GM23338 (cell line): Measurements from ENCODE around the gene UBE2H. TPM values are rescaled to one million over a fixed set of nuclear protein-coding genes. Genes with fewer than 3 reads are reported as not detected.

Experiments used
- ATAC-seq: fragments of 200-7000 bp; cut with Tn5 transposase; 3 replicates; pipeline ENCODE4 v1.9.1; 2020
- DNase-seq: peaks from one replicate; pipeline ENCODE4 v3.0.0-alpha.2; 2015; ENCODE audit warnings: low spot score
- H2AFZ ChIP-seq: fragments of 200-600 bp; sonication (generic); 2 replicates; pipeline ENCODE4 v1.8.0; 2016; ENCODE audit warnings: antibody characterized with exemption, mild to moderate bottlenecking, moderate library complexity
- H3F3A ChIP-seq: fragments of 200-600 bp; sonication (generic); replicated peaks from 2 replicates; pipeline ENCODE4 v1.8.0; 2017; ENCODE audit warnings: antibody characterized with exemption, mixed run types, low read depth
- H3K27ac ChIP-seq: fragments of 200-600 bp; sonication (generic); 2 replicates; pipeline ENCODE4 v1.6.1; 2016; ENCODE audit warnings: low read depth
- H3K27me3 ChIP-seq: fragments of 200-600 bp; sonication (generic); 2 replicates; pipeline ENCODE4 v1.8.0; 2016; ENCODE audit warnings: mild to moderate bottlenecking, mixed run types, moderate library complexity; ENCODE audit not compliant: insufficient read depth
- H3K36me3 ChIP-seq: fragments of 200-600 bp; sonication (generic); 2 replicates; pipeline ENCODE4 v1.8.0; 2016; ENCODE audit warnings: mild to moderate bottlenecking; ENCODE audit not compliant: insufficient read depth
- H3K4me1 ChIP-seq: fragments of 200-600 bp; sonication (generic); 2 replicates; pipeline ENCODE4 v1.8.0; 2016; ENCODE audit warnings: mild to moderate bottlenecking, moderate library complexity; ENCODE audit not compliant: insufficient read depth
- H3K4me2 ChIP-seq: fragments of 200-600 bp; sonication (generic); 2 replicates; pipeline ENCODE4 v1.7.1; 2017; ENCODE audit warnings: mixed run types
- H3K4me3 ChIP-seq: fragments of 200-600 bp; sonication (generic); 2 replicates; pipeline ENCODE4 v1.6.1; 2016; ENCODE audit warnings: mixed run types
- H3K79me2 ChIP-seq: fragments of 200-600 bp; sonication (generic); replicated peaks from 2 replicates; pipeline ENCODE4 v1.8.0; 2017; ENCODE audit warnings: mild to moderate bottlenecking; ENCODE audit not compliant: insufficient read depth
- H3K9me2 ChIP-seq: fragments of 200-600 bp; sonication (generic); 2 replicates; pipeline ENCODE4 v1.8.0; 2017; ENCODE audit not compliant: insufficient read depth
- H4K20me1 ChIP-seq: fragments of 200-600 bp; sonication (generic); replicated peaks from 2 replicates; pipeline ENCODE4 v1.8.0; 2017; ENCODE audit warnings: mild to moderate bottlenecking; ENCODE audit not compliant: insufficient read depth
- H3K27ac Mint-ChIP-seq: 2 replicates; pipeline ENCODE4 v1.8.0; 2020; ENCODE audit warnings: inconsistent platforms, mild to moderate bottlenecking, moderate library complexity, mixed read lengths
- H3K27me3 Mint-ChIP-seq: 3 replicates; pipeline ENCODE4 v1.8.0; 2022; ENCODE audit warnings: low read depth, mild to moderate bottlenecking, moderate library complexity, mixed read lengths, inconsistent platforms; ENCODE audit not compliant: insufficient read depth, poor library complexity
- H3K36me3 Mint-ChIP-seq: 3 replicates; pipeline ENCODE4 v1.8.0; 2021; ENCODE audit warnings: low read depth, mild to moderate bottlenecking, inconsistent platforms, moderate library complexity, mixed read lengths
- H3K4me1 Mint-ChIP-seq: 3 replicates; pipeline ENCODE4 v1.8.0; 2020; ENCODE audit warnings: mild to moderate bottlenecking, inconsistent platforms, mixed read lengths
- H3K4me3 Mint-ChIP-seq: 3 replicates; pipeline ENCODE4 v1.8.0; 2021; ENCODE audit warnings: moderate library complexity, mild to moderate bottlenecking, inconsistent platforms, mixed read lengths
- H3K9me3 Mint-ChIP-seq: 3 replicates; pipeline ENCODE4 v1.8.0; 2020; ENCODE audit warnings: moderate library complexity, mild to moderate bottlenecking, inconsistent platforms, mixed read lengths
- CREB1 ChIP-seq: fragments of 250-450 bp; sonication (Bioruptor Pico); IDR thresholded peaks from 2 replicates; pipeline ENCODE4 v1.5.0; 2020; ENCODE audit warnings: low read depth, mild to moderate bottlenecking, moderate library complexity
- CTCF ChIP-seq, 2 experiments: fragments of 200-600 bp in 1 of 2; sonication (generic) in 1 of 2; conservative IDR thresholded peaks; 2 replicates each; pipeline versions ENCODE4 v1.5.1 to v1.6.1; 2016 to 2017; ENCODE audit warnings: antibody characterized with exemption in 2 of 2, low read depth in 2 of 2, mild to moderate bottlenecking in 2 of 2, moderate library complexity in 1 of 2
- ETS1 ChIP-seq: IDR thresholded peaks from 2 replicates; pipeline ENCODE4 v1.6.1; 2016; ENCODE audit warnings: antibody characterized with exemption
- EZH2 ChIP-seq: fragments of 200-600 bp; sonication (generic); IDR thresholded peaks from one replicate; pipeline ENCODE4 v1.8.0; 2017; ENCODE audit warnings: antibody characterized with exemption, mild to moderate bottlenecking, low read depth; ENCODE audit not compliant: unreplicated experiment
- EZH2phosphoT487 ChIP-seq: fragments of 200-600 bp; sonication (generic); IDR thresholded peaks from one replicate; pipeline ENCODE4 v1.8.1; 2018; ENCODE audit warnings: antibody characterized with exemption; ENCODE audit not compliant: unreplicated experiment
- JUNB ChIP-seq: IDR thresholded peaks from one replicate; pipeline ENCODE4 v1.6.1; 2016; ENCODE audit warnings: antibody characterized with exemption; ENCODE audit not compliant: unreplicated experiment
- NANOG ChIP-seq: IDR thresholded peaks from 2 replicates; pipeline ENCODE4 v1.6.1; 2016; ENCODE audit warnings: antibody characterized with exemption, borderline replicate concordance
- POLR2AphosphoS5 ChIP-seq: IDR thresholded peaks from 2 replicates; pipeline ENCODE4 v1.6.1; 2016; ENCODE audit warnings: antibody characterized with exemption, low read depth
- REST ChIP-seq: IDR thresholded peaks from one replicate; pipeline ENCODE4 v1.6.1; 2018; ENCODE audit warnings: antibody characterized with exemption; ENCODE audit not compliant: unreplicated experiment
- STAT1 ChIP-seq: IDR thresholded peaks from one replicate; pipeline ENCODE4 v1.6.1; 2016; ENCODE audit warnings: antibody characterized with exemption; ENCODE audit not compliant: unreplicated experiment
- ZNF114 ChIP-seq: fragments of 250-450 bp; sonication (Bioruptor Pico); IDR thresholded peaks from 2 replicates; pipeline ENCODE4 v1.5.0; 2020; ENCODE audit warnings: mild to moderate bottlenecking, moderate library complexity
- ZNF331 ChIP-seq: fragments of 250-450 bp; sonication (Bioruptor Pico); IDR thresholded peaks from 2 replicates; pipeline ENCODE4 v1.5.0; 2020; ENCODE audit warnings: low read depth, mild to moderate bottlenecking, moderate library complexity
- ZNF462 ChIP-seq: fragments of 250-450 bp; sonication (Bioruptor Pico); IDR thresholded peaks from 2 replicates; pipeline ENCODE4 v1.5.0; 2020; ENCODE audit warnings: mild to moderate bottlenecking, moderate library complexity
- polyA plus RNA-seq: library from polyadenylated mRNA; unstranded; fragments of >200 nt; fragmentation: Nextera tagmentation; extraction: Ambion mirVana; gene quantifications from 2 replicates; pipeline ENCODE4 v1.2.1, GENCODE V29; 2016
- total RNA-seq: library from RNA; depleted of rRNA; stranded (reverse); fragments of >200 nt; shearing (Covaris generic); gene quantifications from 2 replicates; pipeline ENCODE4 v1.2.3, GENCODE V29; 2014

The UBE2H gene
- total and polyA plus RNA-seq, 2 experiments from 2014 or later, result 40.8 to 86.5 TPM

- H2AFZ ChIP-seq, result no peak overlapping the region
- no peaks in the 10 kb centered on the region for H3K4me1 ChIP-seq
- H3K4me3 ChIP-seq, result no peak overlapping the region
- H4K20me1 ChIP-seq, result peaks cover 32% of the 10 kb centered on the region; the same call in 1 of the 2 replicates
- no peak for ATAC-seq
- Mint-ChIP-seq H3K27ac (no peak overlapping the region), H3K27me3 (peaks cover 5% of the 10 kb centered on the region), H3K4me1 (peaks cover 9% of the 10 kb centered on the region), H3K9me3 (peaks cover 3% of the 10 kb centered on the region; the same call in 1 of the 3 replicates), H3K4me3 (no peak overlapping the region), H3K36me3 (peaks cover 33% of the 10 kb centered on the region)
- TF ChIP-seq NANOG, result no peak
- no peak for TF ChIP-seq CREB1
- TF ChIP-seq STAT1, result no peak
- no peak for TF ChIP-seq ZNF462 (CRISPR knock-in tag)
- no peak for TF ChIP-seq EZH2phosphoT487
- no peak for TF ChIP-seq EZH2
- TF ChIP-seq ZNF114 (CRISPR knock-in tag), result no peak
- TF ChIP-seq ETS1, result no peak
- TF ChIP-seq CTCF (conservative IDR thresholded peaks at IDR 0.05; ENCODE audit: low read depth in 2 of 2), result no peak
- no peak for TF ChIP-seq REST
- TF ChIP-seq JUNB, result no peak
- TF ChIP-seq POLR2AphosphoS5, result no peak
- TF ChIP-seq ZNF331 (CRISPR knock-in tag), result no peak
- H3K27me3 ChIP-seq, result no peaks in the 10 kb centered on the region
- peaks cover 98% of the 10 kb centered on the region for H3K79me2 ChIP-seq
- no peak overlapping the region for H3K27ac ChIP-seq
- H3F3A ChIP-seq, result no peaks in the 10 kb centered on the region
- no peaks in the 10 kb centered on the region for H3K9me2 ChIP-seq
- H3K4me2 ChIP-seq, result no peak overlapping the region
- H3K36me3 ChIP-seq, result peaks cover 4% of the 10 kb centered on the region; the same call in 1 of the 2 replicates
- no peak for DNase-seq
Observed at GRCh38 chr7:129940329-129940728, 12.4 kb downstream of the UBE2H start.
